Mucosa of rectum (tissue), 2 donors: ENCODE results near the gene PRKAB2.
"Not testable (repeated sequence)": the region's sequence is repeated elsewhere in the genome, so short reads cannot be mapped to it uniquely, and the experiment has no call there.

Experiments used
- H3K27ac ChIP-seq, 2 donors: one replicate each; pipeline ENCODE4 v1.7.0; 2013; ENCODE audit warnings: inconsistent platforms in 2 of 2, low read depth in 2 of 2, low read length in 2 of 2
- H3K27me3 ChIP-seq, 2 donors: one replicate each; pipeline ENCODE4 v1.7.0; 2013; ENCODE audit warnings: low read length in 2 of 2; ENCODE audit not compliant: control insufficient read depth in 2 of 2, insufficient read depth in 2 of 2
- H3K36me3 ChIP-seq, 2 donors: one replicate each; pipeline ENCODE4 v1.7.0; 2013; ENCODE audit warnings: low read length in 2 of 2; ENCODE audit not compliant: control insufficient read depth in 2 of 2, insufficient read depth in 2 of 2
- H3K4me1 ChIP-seq, 2 donors: one replicate each; pipeline ENCODE4 v1.7.0; 2013; ENCODE audit warnings: low read length in 2 of 2, mild to moderate bottlenecking in 1 of 2; ENCODE audit not compliant: control insufficient read depth in 2 of 2, insufficient read depth in 2 of 2
- H3K4me3 ChIP-seq, 2 donors: one replicate each; pipeline ENCODE4 v1.7.0; 2013; ENCODE audit warnings: low read length in 2 of 2
- H3K9ac ChIP-seq, 2 donors: one replicate each; pipeline ENCODE4 v1.7.0; 2013; ENCODE audit warnings: low read length in 2 of 2, low read depth in 1 of 2, mild to moderate bottlenecking in 1 of 2
- H3K9me3 ChIP-seq, 2 donors: one replicate each; pipeline ENCODE4 v1.7.0; 2013; ENCODE audit warnings: low read length in 2 of 2; ENCODE audit not compliant: control insufficient read depth in 2 of 2
- donor health status: healthy.
- donor health status: Normal muscosa, but diverticular disease.

PRKAB2 gene

GRCh38 chr1:147111381-147112130 lies 60.7 kb downstream of the PRKAB2 start:
- no peak overlapping the region for H3K27ac ChIP-seq
- no peaks in the 10 kb centered on the region for H3K9me3 ChIP-seq
- H3K4me3 ChIP-seq: no peak overlapping the region
- H3K36me3 ChIP-seq: no peaks in the 10 kb centered on the region
- H3K9ac ChIP-seq: no peak overlapping the region
- H3K4me1 ChIP-seq: no peaks in the 10 kb centered on the region
- peaks cover 3 to 5% of the 10 kb centered on the region in 2 donors for H3K27me3 ChIP-seq

- no peaks in the 10 kb centered on the region for H3K9me3 ChIP-seq
- peaks cover 3 to 5% of the 10 kb centered on the region in 2 donors for H3K27me3 ChIP-seq
- no peak overlapping the region for H3K27ac ChIP-seq
- no peaks in the 10 kb centered on the region for H3K36me3 ChIP-seq
- no peaks in the 10 kb centered on the region for H3K4me1 ChIP-seq
- H3K9ac ChIP-seq: no peak overlapping the region
- H3K4me3 ChIP-seq: no peak overlapping the region
Measured at GRCh38 chr1:147110872-147111271, 61.4 kb downstream of the PRKAB2 start.

- no peak overlapping the region for H3K27ac ChIP-seq
- no peaks in the 10 kb centered on the region for H3K36me3 ChIP-seq
- H3K9me3 ChIP-seq: no peaks in the 10 kb centered on the region
- H3K4me1 ChIP-seq: no peaks in the 10 kb centered on the region
- H3K9ac ChIP-seq: no peak overlapping the region
- peaks cover 3 to 5% of the 10 kb centered on the region in 2 donors for H3K27me3 ChIP-seq
- no peak overlapping the region for H3K4me3 ChIP-seq
Measured at GRCh38 chr1:147110434-147110833, 61.8 kb downstream of the PRKAB2 start.

- Histone ChIP-seq H3K4me3 (no peak overlapping the region), H3K9ac (no peak overlapping the region), H3K9me3 (no peaks in the 10 kb centered on the region), H3K4me1 (no peaks in the 10 kb centered on the region), H3K27me3 (peaks cover 3 to 5% of the 10 kb centered on the region in 2 donors), H3K27ac (no peak overlapping the region), H3K36me3 (no peaks in the 10 kb centered on the region)
Measured at GRCh38 chr1:147109762-147110161, 62.5 kb downstream of the PRKAB2 start.

- H3K36me3 ChIP-seq: no peaks in the 10 kb centered on the region
- peaks cover 3 to 5% of the 10 kb centered on the region in 2 donors for H3K27me3 ChIP-seq
Measured at GRCh38 chr1:147109041-147109440, 63.2 kb downstream of the PRKAB2 start.

GRCh38 chr1:147106407-147106881 lies 65.8 kb downstream of the PRKAB2 start:
- H3K4me3 ChIP-seq, H3K36me3 ChIP-seq, H3K9me3 ChIP-seq: not testable (repeated sequence)

More at GRCh38 chr1:147109041-147109440, 63.2 kb downstream of the PRKAB2 start:
- Histone ChIP-seq H3K9me3 (no peaks in the 10 kb centered on the region), H3K4me1 (no peaks in the 10 kb centered on the region), H3K9ac (no peak overlapping the region), H3K27ac (no peak overlapping the region), H3K4me3 (no peak overlapping the region)

GRCh38 chr1:147105909-147106308 lies 66.4 kb downstream of the PRKAB2 start:
- H3K27me3 ChIP-seq: peaks cover 3 to 5% of the 10 kb centered on the region in 2 donors
- no peak overlapping the region for H3K4me3 ChIP-seq
- H3K9ac ChIP-seq: no peak overlapping the region
- no peaks in the 10 kb centered on the region for H3K4me1 ChIP-seq
- no peak overlapping the region for H3K27ac ChIP-seq
- H3K36me3 ChIP-seq: no peaks in the 10 kb centered on the region
- H3K9me3 ChIP-seq: no peaks in the 10 kb centered on the region

More at GRCh38 chr1:147106407-147106881, 65.8 kb downstream of the PRKAB2 start:
- not testable (repeated sequence) for H3K4me1 ChIP-seq, H3K27me3 ChIP-seq, H3K27ac ChIP-seq, H3K9ac ChIP-seq
